Upper lobe of left lung (tissue), 4 donors: ENCODE measurements around the gene GSX2.

Experiments
- EP300 ChIP-seq, 4 donors: sonication (generic); formaldehyde crosslinking; IDR thresholded peaks; one replicate each; pipeline ENCODE4 v1.5.1; 2017; ENCODE audit warnings: antibody characterized with exemption in 4 of 4, control low read depth in 2 of 4
- POLR2A ChIP-seq, 4 donors: fragments of 450-650 bp; IDR thresholded peaks; one replicate each; pipeline ENCODE4 v1.5.1; 2016 to 2017; ENCODE audit warnings: antibody characterized with exemption in 4 of 4, mild to moderate bottlenecking in 2 of 4
- POLR2AphosphoS5 ChIP-seq, 2 donors: sonication (generic); formaldehyde crosslinking; IDR thresholded peaks; one replicate each; pipeline ENCODE4 v1.5.1; 2017; ENCODE audit warnings: antibody characterized with exemption in 2 of 2
- TF ChIP-seq, protein P1 (sequence below), 6 experiments: fragments of 450-650 bp in 4 of 6; fragments of 200-600 bp in 2 of 6; sonication (generic) in 2 of 6; IDR thresholded peaks; one replicate each; pipeline ENCODE4 v1.5.1; 2016 to 2019; ENCODE audit warnings: antibody characterized with exemption in 6 of 6

DNA sequence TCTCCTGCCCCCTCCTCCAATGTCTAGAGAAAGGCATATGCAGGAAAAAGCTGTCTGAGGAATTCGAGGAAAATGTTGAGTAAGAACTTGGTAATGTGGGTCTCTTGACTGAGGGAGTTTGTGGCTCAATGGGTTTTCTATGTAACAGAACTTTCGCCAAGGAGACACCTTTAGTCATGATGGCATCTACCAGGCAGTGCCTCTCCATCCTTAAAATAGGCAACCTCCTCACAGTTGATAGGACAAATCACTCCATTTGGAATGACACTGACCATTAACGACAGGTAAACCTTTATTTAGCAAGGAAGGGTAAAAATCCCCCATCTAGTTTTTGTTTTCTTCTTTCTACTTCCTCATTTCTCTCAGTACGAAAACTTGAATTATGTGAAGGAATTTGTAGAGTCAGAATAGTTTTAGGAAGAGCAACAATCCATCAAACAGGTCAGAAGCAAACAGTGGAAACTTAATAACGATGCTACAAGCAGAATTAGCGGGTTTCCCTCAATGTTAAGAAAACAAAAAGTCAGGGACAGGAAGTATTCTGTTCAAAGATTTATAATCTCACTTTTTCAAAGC lies 2.7 kb downstream of the GSX2 start:
- TF ChIP-seq POLR2AphosphoS5 (IDR thresholded peaks at IDR 0.05) (no peak), POLR2A (IDR thresholded peaks at IDR 0.05) (no peak), EP300 (IDR thresholded peaks at IDR 0.05) (no peak)
- TF ChIP-seq, protein P1, sequence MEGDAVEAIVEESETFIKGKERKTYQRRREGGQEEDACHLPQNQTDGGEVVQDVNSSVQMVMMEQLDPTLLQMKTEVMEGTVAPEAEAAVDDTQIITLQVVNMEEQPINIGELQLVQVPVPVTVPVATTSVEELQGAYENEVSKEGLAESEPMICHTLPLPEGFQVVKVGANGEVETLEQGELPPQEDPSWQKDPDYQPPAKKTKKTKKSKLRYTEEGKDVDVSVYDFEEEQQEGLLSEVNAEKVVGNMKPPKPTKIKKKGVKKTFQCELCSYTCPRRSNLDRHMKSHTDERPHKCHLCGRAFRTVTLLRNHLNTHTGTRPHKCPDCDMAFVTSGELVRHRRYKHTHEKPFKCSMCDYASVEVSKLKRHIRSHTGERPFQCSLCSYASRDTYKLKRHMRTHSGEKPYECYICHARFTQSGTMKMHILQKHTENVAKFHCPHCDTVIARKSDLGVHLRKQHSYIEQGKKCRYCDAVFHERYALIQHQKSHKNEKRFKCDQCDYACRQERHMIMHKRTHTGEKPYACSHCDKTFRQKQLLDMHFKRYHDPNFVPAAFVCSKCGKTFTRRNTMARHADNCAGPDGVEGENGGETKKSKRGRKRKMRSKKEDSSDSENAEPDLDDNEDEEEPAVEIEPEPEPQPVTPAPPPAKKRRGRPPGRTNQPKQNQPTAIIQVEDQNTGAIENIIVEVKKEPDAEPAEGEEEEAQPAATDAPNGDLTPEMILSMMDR (IDR thresholded peaks at IDR 0.05) = no peak
